CD14-positive monocyte (primary cell): ENCODE measurements around the gene ARID4B. TPM values are rescaled to one million over a fixed set of nuclear protein-coding genes. Genes with fewer than 3 reads are reported as not detected.

Experiments
- DNase-seq, 3 donors: peaks; one replicate each; pipeline ENCODE4 v3.0.0-alpha.2; 2011 to 2022
- H2AFZ ChIP-seq: 2 replicates; pipeline ENCODE4 v1.6.0; 2012; ENCODE audit warnings: mild to moderate bottlenecking, low read depth, low read length, inconsistent platforms; ENCODE audit not compliant: insufficient read depth, poor library complexity, severe bottlenecking
- H3K27ac ChIP-seq, 2 donors: 1 replicate in 1 of 2; 2 replicates in 1 of 2; pipeline ENCODE4 v1.5.1; 2012 to 2013; ENCODE audit warnings: low read length in 2 of 2, control low read depth in 1 of 2, inconsistent platforms in 1 of 2, low read depth in 1 of 2, mild to moderate bottlenecking in 1 of 2
- H3K27me3 ChIP-seq, 2 donors: one replicate each; pipeline versions ENCODE4 v1.6.0 to v1.6.1; 2011 to 2013; ENCODE audit warnings: low read length in 2 of 2; ENCODE audit not compliant: control insufficient read depth in 2 of 2, insufficient read depth in 2 of 2
- H3K36me3 ChIP-seq, 2 donors: replicated peaks in 1 of 2; 1 replicate in 1 of 2; 2 replicates in 1 of 2; pipeline versions ENCODE4 v1.5.1 to v1.6.1; 2012 to 2013; ENCODE audit warnings: low read length in 2 of 2, control low read depth in 1 of 2, inconsistent platforms in 1 of 2, mild to moderate bottlenecking in 1 of 2; ENCODE audit not compliant: insufficient read depth in 2 of 2, control insufficient read depth in 1 of 2
- H3K4me1 ChIP-seq, 2 donors: 1 replicate in 1 of 2; 2 replicates in 1 of 2; pipeline versions ENCODE4 v1.5.1 to v1.6.1; 2012 to 2013; ENCODE audit warnings: low read length in 2 of 2, control low read depth in 1 of 2, inconsistent platforms in 1 of 2, mild to moderate bottlenecking in 1 of 2, moderate library complexity in 1 of 2; ENCODE audit not compliant: insufficient read depth in 2 of 2, control insufficient read depth in 1 of 2
- H3K4me2 ChIP-seq: replicated peaks from 2 replicates; pipeline ENCODE3; 2012; ENCODE audit warnings: low read length, moderate library complexity, mild to moderate bottlenecking; ENCODE audit not compliant: poor library complexity, severe bottlenecking; ENCODE audit errors: extremely low read depth
- H3K4me3 ChIP-seq, 3 experiments: fragments of 200-600 bp in 1 of 3; sonication (generic) in 1 of 3; replicated peaks in 1 of 3; 1 replicate in 2 of 3; 2 replicates in 1 of 3; pipeline ENCODE4 v1.5.1; 2011 to 2013; ENCODE audit warnings: low read length in 3 of 3, mild to moderate bottlenecking in 3 of 3, control low read depth in 2 of 3, low read depth in 2 of 3, inconsistent platforms in 1 of 3, moderate library complexity in 1 of 3
- H3K79me2 ChIP-seq: 2 replicates; pipeline ENCODE4 v1.6.0; 2012; ENCODE audit warnings: mild to moderate bottlenecking, control low read depth, inconsistent platforms, low read length, moderate library complexity; ENCODE audit not compliant: insufficient read depth
- H3K9ac ChIP-seq: 2 replicates; pipeline ENCODE4 v1.6.0; 2017; ENCODE audit warnings: low read length, mild to moderate bottlenecking; ENCODE audit not compliant: insufficient read depth, poor library complexity, severe bottlenecking
- H3K9me3 ChIP-seq, 2 donors: replicated peaks in 1 of 2; 1 replicate in 1 of 2; 2 replicates in 1 of 2; pipeline versions ENCODE4 v1.5.1 to v1.6.1; 2012 to 2013; ENCODE audit warnings: low read length in 2 of 2, control low read depth in 1 of 2; ENCODE audit not compliant: control insufficient read depth in 1 of 2, insufficient read depth in 1 of 2
- H4K20me1 ChIP-seq: 2 replicates; pipeline ENCODE4 v1.6.0; 2012; ENCODE audit warnings: mild to moderate bottlenecking, low read length, control low read depth, moderate library complexity; ENCODE audit not compliant: insufficient read depth
- H3K27ac Mint-ChIP-seq, 7 donors: one replicate each; pipeline ENCODE4 v1.8.0; 2020; ENCODE audit warnings: mild to moderate bottlenecking in 7 of 7, mixed read lengths in 7 of 7, moderate library complexity in 6 of 7, inconsistent platforms in 2 of 7
- H3K27me3 Mint-ChIP-seq, 3 donors: one replicate each; pipeline ENCODE4 v1.8.0; 2021 to 2022; ENCODE audit warnings: low read depth in 3 of 3, mild to moderate bottlenecking in 3 of 3, mixed read lengths in 3 of 3, moderate library complexity in 3 of 3, inconsistent platforms in 1 of 3
- H3K36me3 Mint-ChIP-seq, 2 donors: one replicate each; pipeline ENCODE4 v1.8.0; 2020; ENCODE audit warnings: mixed read lengths in 2 of 2, inconsistent platforms in 1 of 2, mild to moderate bottlenecking in 1 of 2
- H3K4me1 Mint-ChIP-seq: one replicate; pipeline ENCODE4 v1.8.0; 2020; ENCODE audit warnings: mild to moderate bottlenecking, mixed read lengths
- H3K4me3 Mint-ChIP-seq, 2 donors: one replicate each; pipeline ENCODE4 v1.8.0; 2020; ENCODE audit warnings: mild to moderate bottlenecking in 2 of 2, mixed read lengths in 2 of 2, moderate library complexity in 1 of 2
- H3K9me3 Mint-ChIP-seq, 7 donors: one replicate each; pipeline ENCODE4 v1.8.0; 2020 to 2022; ENCODE audit warnings: mixed read lengths in 7 of 7, mild to moderate bottlenecking in 6 of 7, moderate library complexity in 6 of 7, inconsistent platforms in 2 of 7
- WGBS: methylation state at CpG from one replicate; pipeline ENCODE4 v1.1.5; 2013; ENCODE audit warnings: missing lambda C conversion rate; ENCODE audit not compliant: insufficient coverage; 5-methylcytosine and 5-hydroxymethylcytosine counted together
- intact Hi-C, 2 donors: fragments of 100-400 bp; cut with micrococcal nuclease; formaldehyde crosslinking; loops; one replicate each; pipeline versions ENCODE4 v1.15.0 to v1.15.1; 2023
- polyA plus RNA-seq, 3 donors: library from polyadenylated mRNA; depleted of rRNA in 1 of 3; unstranded in 2 of 3; stranded (reverse) in 1 of 3; fragments of 300-500 nt in 2 of 3; fragments of >200 nt in 1 of 3; fragmentation: Illumina TruSeq in 2 of 3; gene quantifications; 1 replicate in 2 of 3; 2 replicates in 1 of 3; pipeline ENCODE4 v1.2.3, GENCODE V29; 2012 to 2021
- TF ChIP-seq, protein P1 (sequence below): fragments of 200-600 bp; IDR thresholded peaks from one replicate; pipeline ENCODE4 v1.8.0; 2022; ENCODE audit warnings: antibody characterized with exemption, mild to moderate bottlenecking

The ARID4B gene
- polyA plus RNA-seq, 3 donors = 9.3 to 15.4 (median 11.1) TPM

DNA sequence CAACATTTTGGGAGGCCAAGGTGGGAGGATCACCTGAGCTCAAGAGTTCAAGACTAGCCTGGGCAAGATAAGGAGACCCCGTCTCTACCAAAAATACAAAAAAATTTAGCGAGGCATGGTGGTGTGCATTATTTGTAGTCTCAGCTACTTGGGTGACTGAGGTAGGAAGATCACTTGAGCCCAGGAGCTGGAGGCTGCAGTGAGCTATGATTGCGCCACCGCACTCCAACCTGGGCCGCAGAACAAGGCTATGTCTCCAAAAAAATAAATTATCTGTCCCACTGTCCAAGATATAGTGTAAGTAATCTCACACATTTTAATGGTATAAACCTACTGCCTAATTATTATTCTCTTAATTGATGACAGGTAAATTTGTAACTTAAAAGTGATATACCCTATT is 12.8 kb downstream of the ARID4B start:
- no peaks in the 10 kb centered on the region for H3K27me3 Mint-ChIP-seq
- H3K4me3 ChIP-seq = no peak overlapping the region
- H3K4me2 ChIP-seq = no peak overlapping the region
- no peaks in the 10 kb centered on the region for H3K9me3 ChIP-seq
- no peak for DNase-seq
- H3K36me3 Mint-ChIP-seq = peaks cover 15 to 41% of the 10 kb centered on the region in 2 donors
- peaks cover 100% of the 10 kb centered on the region for H4K20me1 ChIP-seq
- no peak overlapping the region for H3K9ac ChIP-seq
- no peak overlapping the region for H3K4me3 Mint-ChIP-seq
- no peak overlapping the region for H3K27ac Mint-ChIP-seq
- peaks cover 99% of the 10 kb centered on the region for H3K79me2 ChIP-seq
- no peaks in the 10 kb centered on the region for H3K9me3 Mint-ChIP-seq
- H3K36me3 ChIP-seq = peaks cover 10 to 37% of the 10 kb centered on the region in 2 donors
- no peak overlapping the region for H3K27ac ChIP-seq
- 86% methylated on average over 1 of the region's 5 CpGs for WGBS
- H3K27me3 ChIP-seq = no peaks in the 10 kb centered on the region
- intact Hi-C loops = no loop called here
- H2AFZ ChIP-seq = no peak overlapping the region
- H3K4me1 ChIP-seq = no peaks in the 10 kb centered on the region
- TF ChIP-seq, protein P1, sequence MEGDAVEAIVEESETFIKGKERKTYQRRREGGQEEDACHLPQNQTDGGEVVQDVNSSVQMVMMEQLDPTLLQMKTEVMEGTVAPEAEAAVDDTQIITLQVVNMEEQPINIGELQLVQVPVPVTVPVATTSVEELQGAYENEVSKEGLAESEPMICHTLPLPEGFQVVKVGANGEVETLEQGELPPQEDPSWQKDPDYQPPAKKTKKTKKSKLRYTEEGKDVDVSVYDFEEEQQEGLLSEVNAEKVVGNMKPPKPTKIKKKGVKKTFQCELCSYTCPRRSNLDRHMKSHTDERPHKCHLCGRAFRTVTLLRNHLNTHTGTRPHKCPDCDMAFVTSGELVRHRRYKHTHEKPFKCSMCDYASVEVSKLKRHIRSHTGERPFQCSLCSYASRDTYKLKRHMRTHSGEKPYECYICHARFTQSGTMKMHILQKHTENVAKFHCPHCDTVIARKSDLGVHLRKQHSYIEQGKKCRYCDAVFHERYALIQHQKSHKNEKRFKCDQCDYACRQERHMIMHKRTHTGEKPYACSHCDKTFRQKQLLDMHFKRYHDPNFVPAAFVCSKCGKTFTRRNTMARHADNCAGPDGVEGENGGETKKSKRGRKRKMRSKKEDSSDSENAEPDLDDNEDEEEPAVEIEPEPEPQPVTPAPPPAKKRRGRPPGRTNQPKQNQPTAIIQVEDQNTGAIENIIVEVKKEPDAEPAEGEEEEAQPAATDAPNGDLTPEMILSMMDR = no peak
- H3K4me1 Mint-ChIP-seq = peaks cover 14% of the 10 kb centered on the region

- no peaks in the 10 kb centered on the region for H3K27me3 Mint-ChIP-seq
- intact Hi-C loops = no loop called here
- DNase-seq = no peak
- H3K4me3 Mint-ChIP-seq = no peak overlapping the region
- TF ChIP-seq, protein P1 = no peak
- Histone ChIP-seq H4K20me1 (peaks cover 95% of the 10 kb centered on the region), H3K4me2 (no peak overlapping the region), H3K9me3 (no peaks in the 10 kb centered on the region), H3K27ac (peak overlapping the region in 1 of 2 donors; percentile 27), H3K36me3 (peaks cover 9 to 26% of the 10 kb centered on the region in 2 donors), H2AFZ (no peak overlapping the region), H3K4me1 (no peaks in the 10 kb centered on the region), H3K79me2 (peaks cover 91% of the 10 kb centered on the region), H3K27me3 (no peaks in the 10 kb centered on the region), H3K9ac (no peak overlapping the region), H3K4me3 (no peak overlapping the region)
- peak overlapping the region in 1 of 7 donors; percentile 32 for H3K27ac Mint-ChIP-seq
- H3K4me1 Mint-ChIP-seq = peaks cover 14% of the 10 kb centered on the region
- H3K9me3 Mint-ChIP-seq = no peaks in the 10 kb centered on the region
- peaks cover 12 to 30% of the 10 kb centered on the region in 2 donors for H3K36me3 Mint-ChIP-seq
- WGBS = no CpG with 5 or more reads among the region's 4 CpGs
Observed at GRCh38 chr1:235313931-235314678, 13.9 kb downstream of the ARID4B start.
